HepG2 (cell line): ENCODE results near the gene NUFIP1. TPM values are rescaled to one million over a fixed set of nuclear protein-coding genes. Genes with fewer than 3 reads are reported as not detected.
A peak's percentile ranks its signal among the peaks of the same experiment; 100 is the strongest.

Source experiments
- CREM ChIP-seq, 2 experiments: sonication (generic) in 1 of 2; formaldehyde crosslinking in 1 of 2; IDR thresholded peaks; 2 replicates each; pipeline versions ENCODE4 v1.4.0 to v1.6.1; 2016 to 2020; ENCODE audit warnings: antibody characterized with exemption in 1 of 2, mild to moderate bottlenecking in 1 of 2, missing genetic modification reagents in 1 of 2
- FOXK2 ChIP-seq: fragments of 450-650 bp; IDR thresholded peaks from 2 replicates; pipeline ENCODE4 v1.6.1; 2016
- HNF4G ChIP-seq, 2 experiments: sonication (generic) in 1 of 2; formaldehyde crosslinking in 1 of 2; IDR thresholded peaks; 2 replicates each; pipeline versions ENCODE4 v1.4.0 to v1.6.1; 2011 to 2020; ENCODE audit warnings: borderline replicate concordance in 2 of 2, low read depth in 2 of 2, mild to moderate bottlenecking in 2 of 2, low read length in 1 of 2, missing genetic modification reagents in 1 of 2, moderate library complexity in 1 of 2
- HNRNPL ChIP-seq: fragments of 200-400 bp; formaldehyde crosslinking; IDR thresholded peaks from 2 replicates; pipeline ENCODE4 v1.6.1; 2017; ENCODE audit warnings: mild to moderate bottlenecking, low read depth, low read length
- MEF2D ChIP-seq: sonication (generic); formaldehyde crosslinking; IDR thresholded peaks from 2 replicates; pipeline ENCODE4 v1.5.1; 2020; ENCODE audit warnings: mild to moderate bottlenecking, missing genetic modification reagents
- MIXL1 ChIP-seq: IDR thresholded peaks from 2 replicates; pipeline ENCODE4 v1.6.1; 2016
- NFE2L2 ChIP-seq: fragments of 150-350 bp; IDR thresholded peaks from 2 replicates; pipeline ENCODE4 v1.6.1; 2014; ENCODE audit warnings: low read length
- NONO ChIP-seq, 2 experiments: fragments of 450-650 bp in 1 of 2; sonication (generic) in 1 of 2; formaldehyde crosslinking in 1 of 2; IDR thresholded peaks in 1 of 2; conservative IDR thresholded peaks in 1 of 2; 2 replicates each; pipeline versions ENCODE4 v1.6.1 to v1.8.0; 2017 to 2022; ENCODE audit warnings: mild to moderate bottlenecking in 1 of 2, missing genetic modification reagents in 1 of 2, moderate library complexity in 1 of 2
- REL ChIP-seq: sonication (generic); formaldehyde crosslinking; conservative IDR thresholded peaks from 2 replicates; pipeline ENCODE4 v1.8.0; 2022; ENCODE audit warnings: mild to moderate bottlenecking, missing genetic modification reagents, moderate library complexity
- SMARCC2 ChIP-seq: fragments of 450-650 bp; IDR thresholded peaks from 2 replicates; pipeline ENCODE4 v1.6.1; 2017; ENCODE audit warnings: antibody characterized with exemption, mild to moderate bottlenecking
- ZNF543 ChIP-seq: sonication (generic); formaldehyde crosslinking; IDR thresholded peaks from 2 replicates; pipeline ENCODE4 v1.4.0; 2020; ENCODE audit warnings: mild to moderate bottlenecking, missing genetic modification reagents
- ZNF839 ChIP-seq: sonication (generic); formaldehyde crosslinking; IDR thresholded peaks from 2 replicates; pipeline ENCODE4 v1.4.0; 2020; ENCODE audit warnings: missing genetic modification reagents, mild to moderate bottlenecking, borderline replicate concordance
- polyA plus RNA-seq, 8 experiments: library from polyadenylated mRNA; depleted of rRNA in 3 of 8; stranded (reverse) in 7 of 8; unstranded in 1 of 8; fragments of >200 nt; fragmentation: Illumina TruSeq in 4 of 8; extraction: Trizol in 4 of 8; gene quantifications; 2 replicates each; pipeline versions ENCODE4 v1.2.1 to v1.2.3, GENCODE V29; 2011 to 2016; ENCODE audit warnings: low read depth in 4 of 8, missing spikeins in 1 of 8, mixed read lengths in 1 of 8; ENCODE audit not compliant: insufficient read depth in 1 of 8
- total RNA-seq, 5 experiments: library from RNA; depleted of rRNA; stranded (reverse); fragments of >200 nt; fragmentation: Illumina TruSeq; extraction: Trizol; gene quantifications; 2 replicates each; pipeline ENCODE4 v1.2.3, GENCODE V29; 2016; ENCODE audit warnings: low read depth in 1 of 5
- TF ChIP-seq, protein P1 (sequence below): IDR thresholded peaks from 2 replicates; pipeline ENCODE4 v1.6.1; 2016; ENCODE audit warnings: missing biosample characterization, missing genetic modification reagents, low read depth
- TF ChIP-seq, protein P2 (sequence below): sonication (generic); formaldehyde crosslinking; IDR thresholded peaks from 2 replicates; pipeline ENCODE4 v1.4.0; 2020; ENCODE audit warnings: missing genetic modification reagents, borderline replicate concordance
- TF ChIP-seq, protein P3 (sequence below): sonication (generic); formaldehyde crosslinking; IDR thresholded peaks from 2 replicates; pipeline ENCODE4 v1.8.0; 2022; ENCODE audit warnings: missing genetic modification reagents, low read depth, mild to moderate bottlenecking, borderline replicate concordance
- TF ChIP-seq, protein P4 (sequence below): sonication (generic); formaldehyde crosslinking; conservative IDR thresholded peaks from 2 replicates; pipeline ENCODE4 v1.4.0; 2020; ENCODE audit warnings: missing genetic modification reagents
- TF ChIP-seq, protein P5 (sequence below): sonication (generic); formaldehyde crosslinking; IDR thresholded peaks from 2 replicates; pipeline ENCODE4 v1.8.0; 2022; ENCODE audit warnings: low read depth, missing genetic modification reagents

Gene NUFIP1
- total and polyA plus RNA-seq, 2 of the 13 experiments (the other 11 are each of a cell fraction or from before 2014, with no cell fraction given) = 1.9 to 10.3 TPM

DNA sequence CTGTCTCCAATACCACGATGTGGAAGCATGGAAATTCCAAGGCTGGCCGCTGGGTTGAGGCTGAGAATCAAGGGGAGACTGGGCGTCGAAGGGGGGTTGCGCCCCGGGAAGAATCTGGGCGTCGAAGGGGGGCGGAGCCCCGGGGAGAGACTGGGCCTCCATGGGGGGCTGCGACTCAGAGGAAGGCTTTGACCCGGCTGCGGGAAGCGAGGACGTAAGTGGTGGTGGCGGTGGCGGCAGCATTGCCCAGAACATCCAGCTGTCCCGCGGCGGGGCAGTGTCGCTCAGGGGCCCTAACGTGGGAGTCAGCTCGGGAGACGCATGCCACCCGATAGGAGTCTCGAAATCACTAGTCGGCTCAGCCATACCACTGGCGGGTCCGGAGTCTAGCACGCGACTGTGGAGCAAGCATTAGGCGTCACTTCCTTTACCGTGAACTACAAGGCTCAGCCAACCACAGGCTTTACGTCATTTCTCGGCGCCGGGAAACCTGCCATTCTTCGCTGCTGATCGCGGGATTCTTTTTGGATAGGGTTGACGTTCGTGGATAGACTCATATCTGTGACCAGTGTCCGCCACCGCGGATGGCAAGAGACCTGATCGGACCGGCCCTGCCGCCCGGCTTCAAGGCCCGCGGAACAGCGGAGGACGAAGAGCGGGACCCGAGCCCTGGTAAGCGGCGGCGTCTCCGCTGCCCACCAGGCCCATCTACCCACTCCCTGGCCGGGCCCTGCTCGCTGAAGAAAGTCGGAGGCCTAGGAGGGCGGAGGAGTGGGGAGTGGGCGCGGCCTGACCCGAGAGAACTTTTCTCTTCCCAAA lies at the start of gene NUFIP1, which contains the start of gene GPALPP1 (continued):
- TF ChIP-seq NONO (IDR thresholded peaks at IDR 0.05) (no peak), NONO (CRISPR knock-in tag; conservative IDR thresholded peaks at IDR 0.05) (peak; percentile 69), ZNF543 (0 out of 2 replicates have a peak, but pooled peaks have one; percentile 52), SMARCC2 (no peak), NFE2L2 (no peak), REL (CRISPR knock-in tag) (no peak), HNF4G (IDR thresholded peaks at IDR 0.05; ENCODE audit: borderline replicate concordance, low read depth, low read length) (peak; percentile 52; the same call in 1 of the 2 replicates), HNF4G (CRISPR knock-in tag; IDR thresholded peaks at IDR 0.05; ENCODE audit: borderline replicate concordance, low read depth) (no peak), HNRNPL (peak; percentile 38; the same call in 1 of the 2 replicates), CREM (IDR thresholded peaks at IDR 0.05) (peak; percentile 100), CREM (CRISPR knock-in tag; IDR thresholded peaks at IDR 0.05) (peak; percentile 89), MEF2D (CRISPR knock-in tag) (no peak), MIXL1 (CRISPR knock-in tag) (peak; percentile 54; the same call in 1 of the 2 replicates), ZNF839 (CRISPR knock-in tag) (no peak), FOXK2 (peak; percentile 50; the same call in 1 of the 2 replicates)
- TF ChIP-seq, protein P1, sequence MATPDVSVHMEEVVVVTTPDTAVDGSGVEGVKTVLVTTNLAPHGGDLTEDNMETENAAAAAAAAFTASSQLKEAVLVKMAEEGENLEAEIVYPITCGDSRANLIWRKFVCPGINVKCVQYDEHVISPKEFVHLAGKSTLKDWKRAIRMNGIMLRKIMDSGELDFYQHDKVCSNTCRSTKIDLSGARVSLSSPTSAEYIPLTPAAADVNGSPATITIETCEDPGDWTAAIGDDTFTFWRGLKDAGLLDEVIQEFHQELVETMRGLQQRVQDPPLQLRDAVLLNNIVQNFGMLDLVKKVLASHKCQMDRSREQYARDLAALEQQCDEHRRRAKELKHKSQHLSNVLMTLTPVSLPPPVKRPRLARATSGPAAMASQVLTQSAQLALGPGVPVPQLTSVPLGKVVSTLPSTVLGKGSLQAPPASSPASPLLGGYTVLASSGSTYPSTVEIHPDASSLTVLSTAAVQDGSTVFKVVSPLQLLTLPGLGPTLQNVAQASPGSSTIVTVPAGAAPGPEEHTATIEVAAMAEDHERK = no peak
- TF ChIP-seq, protein P2, sequence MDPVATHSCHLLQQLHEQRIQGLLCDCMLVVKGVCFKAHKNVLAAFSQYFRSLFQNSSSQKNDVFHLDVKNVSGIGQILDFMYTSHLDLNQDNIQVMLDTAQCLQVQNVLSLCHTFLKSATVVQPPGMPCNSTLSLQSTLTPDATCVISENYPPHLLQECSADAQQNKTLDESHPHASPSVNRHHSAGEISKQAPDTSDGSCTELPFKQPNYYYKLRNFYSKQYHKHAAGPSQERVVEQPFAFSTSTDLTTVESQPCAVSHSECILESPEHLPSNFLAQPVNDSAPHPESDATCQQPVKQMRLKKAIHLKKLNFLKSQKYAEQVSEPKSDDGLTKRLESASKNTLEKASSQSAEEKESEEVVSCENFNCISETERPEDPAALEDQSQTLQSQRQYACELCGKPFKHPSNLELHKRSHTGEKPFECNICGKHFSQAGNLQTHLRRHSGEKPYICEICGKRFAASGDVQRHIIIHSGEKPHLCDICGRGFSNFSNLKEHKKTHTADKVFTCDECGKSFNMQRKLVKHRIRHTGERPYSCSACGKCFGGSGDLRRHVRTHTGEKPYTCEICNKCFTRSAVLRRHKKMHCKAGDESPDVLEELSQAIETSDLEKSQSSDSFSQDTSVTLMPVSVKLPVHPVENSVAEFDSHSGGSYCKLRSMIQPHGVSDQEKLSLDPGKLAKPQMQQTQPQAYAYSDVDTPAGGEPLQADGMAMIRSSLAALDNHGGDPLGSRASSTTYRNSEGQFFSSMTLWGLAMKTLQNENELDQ (CRISPR knock-in tag) = no peak
- TF ChIP-seq, protein P3, sequence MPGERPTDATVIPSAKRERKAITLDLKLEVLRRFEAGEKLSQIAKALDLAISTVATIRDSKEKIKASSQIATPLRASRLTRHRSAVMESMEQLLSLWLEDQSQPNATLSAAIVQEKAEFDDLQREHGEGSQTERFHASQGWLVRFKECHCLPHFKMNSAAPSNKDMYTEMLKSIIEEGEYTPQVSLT (CRISPR knock-in tag) = no peak; the same call in 1 of the 2 replicates
- TF ChIP-seq, protein P4, sequence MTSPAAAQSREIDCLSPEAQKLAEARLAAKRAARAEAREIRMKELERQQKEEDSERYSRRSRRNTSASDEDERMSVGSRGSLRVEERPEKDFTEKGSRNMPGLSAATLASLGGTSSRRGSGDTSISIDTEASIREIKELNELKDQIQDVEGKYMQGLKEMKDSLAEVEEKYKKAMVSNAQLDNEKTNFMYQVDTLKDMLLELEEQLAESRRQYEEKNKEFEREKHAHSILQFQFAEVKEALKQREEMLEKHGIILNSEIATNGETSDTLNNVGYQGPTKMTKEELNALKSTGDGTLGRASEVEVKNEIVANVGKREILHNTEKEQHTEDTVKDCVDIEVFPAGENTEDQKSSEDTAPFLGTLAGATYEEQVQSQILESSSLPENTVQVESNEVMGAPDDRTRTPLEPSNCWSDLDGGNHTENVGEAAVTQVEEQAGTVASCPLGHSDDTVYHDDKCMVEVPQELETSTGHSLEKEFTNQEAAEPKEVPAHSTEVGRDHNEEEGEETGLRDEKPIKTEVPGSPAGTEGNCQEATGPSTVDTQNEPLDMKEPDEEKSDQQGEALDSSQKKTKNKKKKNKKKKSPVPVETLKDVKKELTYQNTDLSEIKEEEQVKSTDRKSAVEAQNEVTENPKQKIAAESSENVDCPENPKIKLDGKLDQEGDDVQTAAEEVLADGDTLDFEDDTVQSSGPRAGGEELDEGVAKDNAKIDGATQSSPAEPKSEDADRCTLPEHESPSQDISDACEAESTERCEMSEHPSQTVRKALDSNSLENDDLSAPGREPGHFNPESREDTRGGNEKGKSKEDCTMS = no peak
- TF ChIP-seq, protein P5, sequence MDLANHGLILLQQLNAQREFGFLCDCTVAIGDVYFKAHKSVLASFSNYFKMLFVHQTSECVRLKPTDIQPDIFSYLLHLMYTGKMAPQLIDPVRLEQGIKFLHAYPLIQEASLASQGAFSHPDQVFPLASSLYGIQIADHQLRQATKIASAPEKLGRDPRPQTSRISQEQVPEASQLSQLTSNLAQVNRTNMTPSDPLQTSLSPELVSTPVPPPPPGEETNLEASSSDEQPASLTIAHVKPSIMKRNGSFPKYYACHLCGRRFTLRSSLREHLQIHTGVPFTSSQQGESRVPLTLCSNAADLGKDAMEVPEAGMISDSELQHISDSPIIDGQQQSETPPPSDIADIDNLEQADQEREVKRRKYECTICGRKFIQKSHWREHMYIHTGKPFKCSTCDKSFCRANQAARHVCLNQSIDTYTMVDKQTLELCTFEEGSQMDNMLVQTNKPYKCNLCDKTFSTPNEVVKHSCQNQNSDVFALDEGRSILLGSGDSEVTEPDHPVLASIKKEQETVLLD (CRISPR knock-in tag) = no peak; the same call in 1 of the 2 replicates
